HFFc6 (cell line): Measurements from ENCODE around the gene LIPC. TPM values are rescaled to one million over a fixed set of nuclear protein-coding genes. Genes with fewer than 3 reads are reported as not detected.

Source experiments
- DNase-seq: peaks from one replicate; pipeline ENCODE4 v3.0.0-alpha.2; 2018
- H3K27ac Mint-ChIP-seq: 2 replicates; pipeline ENCODE4 v1.8.0; 2020; ENCODE audit warnings: mild to moderate bottlenecking, mixed read lengths
- H3K27me3 Mint-ChIP-seq: 2 replicates; pipeline ENCODE4 v1.8.0; 2021; ENCODE audit warnings: mild to moderate bottlenecking, moderate library complexity, mixed read lengths; ENCODE audit not compliant: insufficient read depth
- H3K36me3 Mint-ChIP-seq: 2 replicates; pipeline ENCODE4 v1.8.0; 2021; ENCODE audit warnings: low read depth, mixed read lengths
- H3K4me1 Mint-ChIP-seq: 2 replicates; pipeline ENCODE4 v1.8.0; 2020; ENCODE audit warnings: low read depth, mixed read lengths
- H3K4me3 Mint-ChIP-seq: 2 replicates; pipeline ENCODE4 v1.8.0; 2020; ENCODE audit warnings: mild to moderate bottlenecking, moderate library complexity, mixed read lengths
- H3K9me3 Mint-ChIP-seq: 2 replicates; pipeline ENCODE4 v1.8.0; 2020; ENCODE audit warnings: mild to moderate bottlenecking, mixed read lengths
- total RNA-seq, 6 experiments: library from RNA; stranded (reverse); fragmentation: NEBNext Ultra II Directional; extraction: Animal tissue kit (Norgen Biotek cat#: 25700); gene quantifications; 2 replicates in 1 of 6; 3 replicates in 5 of 6; pipeline ENCODE4 v1.2.3, GENCODE V29; 2021
- TF ChIP-seq, protein P1 (sequence below): fragments of 200-600 bp; sonication (generic); IDR thresholded peaks from 2 replicates; pipeline ENCODE4 v1.5.0; 2021; ENCODE audit warnings: antibody characterized with exemption, mild to moderate bottlenecking

The LIPC gene
- total RNA-seq, 6 experiments from 2014 or later: not detected

- TF ChIP-seq, protein P1, sequence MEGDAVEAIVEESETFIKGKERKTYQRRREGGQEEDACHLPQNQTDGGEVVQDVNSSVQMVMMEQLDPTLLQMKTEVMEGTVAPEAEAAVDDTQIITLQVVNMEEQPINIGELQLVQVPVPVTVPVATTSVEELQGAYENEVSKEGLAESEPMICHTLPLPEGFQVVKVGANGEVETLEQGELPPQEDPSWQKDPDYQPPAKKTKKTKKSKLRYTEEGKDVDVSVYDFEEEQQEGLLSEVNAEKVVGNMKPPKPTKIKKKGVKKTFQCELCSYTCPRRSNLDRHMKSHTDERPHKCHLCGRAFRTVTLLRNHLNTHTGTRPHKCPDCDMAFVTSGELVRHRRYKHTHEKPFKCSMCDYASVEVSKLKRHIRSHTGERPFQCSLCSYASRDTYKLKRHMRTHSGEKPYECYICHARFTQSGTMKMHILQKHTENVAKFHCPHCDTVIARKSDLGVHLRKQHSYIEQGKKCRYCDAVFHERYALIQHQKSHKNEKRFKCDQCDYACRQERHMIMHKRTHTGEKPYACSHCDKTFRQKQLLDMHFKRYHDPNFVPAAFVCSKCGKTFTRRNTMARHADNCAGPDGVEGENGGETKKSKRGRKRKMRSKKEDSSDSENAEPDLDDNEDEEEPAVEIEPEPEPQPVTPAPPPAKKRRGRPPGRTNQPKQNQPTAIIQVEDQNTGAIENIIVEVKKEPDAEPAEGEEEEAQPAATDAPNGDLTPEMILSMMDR: no peak
- Mint-ChIP-seq H3K4me1 (no peaks in the 10 kb centered on the region), H3K27ac (no peak overlapping the region), H3K4me3 (no peak overlapping the region), H3K36me3 (no peaks in the 10 kb centered on the region), H3K27me3 (peaks cover 15% of the 10 kb centered on the region), H3K9me3 (no peaks in the 10 kb centered on the region)
- DNase-seq: no peak
These were observed 6.6 kb upstream of the LIPC start for GRCh38 chr15:58425185-58425584.

- Mint-ChIP-seq H3K4me1 (no peaks in the 10 kb centered on the region), H3K9me3 (no peaks in the 10 kb centered on the region), H3K27ac (no peak overlapping the region), H3K4me3 (no peak overlapping the region), H3K36me3 (no peaks in the 10 kb centered on the region), H3K27me3 (peaks cover 15% of the 10 kb centered on the region)
- TF ChIP-seq, protein P1: no peak
- no peak for DNase-seq
These were observed 6.0 kb upstream of the LIPC start for GRCh38 chr15:58425834-58426233.

GRCh38 chr15:58426501-58426900 lies 5.3 kb upstream of the LIPC start:
- TF ChIP-seq, protein P1: no peak
- no peak overlapping the region for H3K27ac Mint-ChIP-seq
- no peaks in the 10 kb centered on the region for H3K4me1 Mint-ChIP-seq
- H3K4me3 Mint-ChIP-seq: no peak overlapping the region
- H3K36me3 Mint-ChIP-seq: no peaks in the 10 kb centered on the region
- DNase-seq: no peak
- H3K9me3 Mint-ChIP-seq: no peaks in the 10 kb centered on the region
- peaks cover 18% of the 10 kb centered on the region for H3K27me3 Mint-ChIP-seq

- Mint-ChIP-seq H3K9me3 (no peaks in the 10 kb centered on the region), H3K36me3 (no peaks in the 10 kb centered on the region), H3K27ac (no peak overlapping the region), H3K4me1 (peaks cover 6% of the 10 kb centered on the region), H3K4me3 (no peak overlapping the region), H3K27me3 (peaks cover 23% of the 10 kb centered on the region)
- TF ChIP-seq, protein P1: no peak
- no peak for DNase-seq
These were observed 3.8 kb upstream of the LIPC start for GRCh38 chr15:58427987-58428386.

- Mint-ChIP-seq H3K4me3 (no peak overlapping the region), H3K27ac (no peak overlapping the region), H3K27me3 (peaks cover 14% of the 10 kb centered on the region), H3K36me3 (no peaks in the 10 kb centered on the region), H3K4me1 (peaks cover 6% of the 10 kb centered on the region), H3K9me3 (no peaks in the 10 kb centered on the region)
- TF ChIP-seq, protein P1: no peak
- no peak for DNase-seq
These were observed 1.5 kb upstream of the LIPC start for GRCh38 chr15:58430224-58430787.

DNA sequence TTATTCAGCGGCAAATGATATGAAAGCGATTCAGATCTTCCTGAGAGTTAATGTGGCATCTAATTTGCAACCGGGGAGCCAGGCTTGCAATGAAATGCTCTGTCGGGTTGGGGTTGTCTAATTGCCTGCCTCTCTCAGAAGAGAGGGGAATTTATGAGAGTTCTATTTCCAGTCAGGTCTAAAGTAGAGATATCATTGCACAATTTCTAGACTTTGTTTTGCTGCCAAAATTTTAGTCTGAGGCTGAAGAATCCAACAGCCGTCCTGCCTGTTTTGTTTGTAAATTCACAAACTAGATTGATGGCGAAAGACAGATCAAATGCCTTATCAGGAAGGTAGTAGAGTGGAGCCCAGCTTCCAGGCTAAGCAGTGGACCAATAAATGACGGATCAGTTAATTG lies 610 bp downstream of the LIPC start:
- H3K4me3 Mint-ChIP-seq: no peak overlapping the region
- H3K27ac Mint-ChIP-seq: no peak overlapping the region
- TF ChIP-seq, protein P1: no peak
- no peaks in the 10 kb centered on the region for H3K36me3 Mint-ChIP-seq
- no peak for DNase-seq
- no peaks in the 10 kb centered on the region for H3K9me3 Mint-ChIP-seq
- H3K4me1 Mint-ChIP-seq: peaks cover 6% of the 10 kb centered on the region
- peaks cover 14% of the 10 kb centered on the region for H3K27me3 Mint-ChIP-seq
